Adrenal gland (tissue), 5 donors: ENCODE results near the gene PGA3.
"Not testable (repeated sequence)": the region's sequence is repeated elsewhere in the genome, so short reads cannot be mapped to it uniquely, and the experiment has no call there.

Source experiments
- CTCF ChIP-seq, 6 experiments: fragments of 450-650 bp in 4 of 6; fragments of 200-600 bp in 2 of 6; sonication (generic) in 1 of 6; IDR thresholded peaks; 1 replicate in 5 of 6; 2 replicates in 1 of 6; pipeline versions ENCODE4 v1.5.1 to v1.8.0; 2016 to 2021; ENCODE audit warnings: antibody characterized with exemption in 6 of 6, mild to moderate bottlenecking in 2 of 6, moderate library complexity in 1 of 6
- POLR2A ChIP-seq, 2 donors: fragments of 450-650 bp; IDR thresholded peaks; one replicate each; pipeline ENCODE4 v1.6.1; 2017; ENCODE audit warnings: antibody characterized with exemption in 2 of 2, mild to moderate bottlenecking in 2 of 2, moderate library complexity in 1 of 2
- donor health status: DM: no; HTN: no; CAD: no.

- not testable (repeated sequence) for TF ChIP-seq POLR2A, CTCF (IDR thresholded peaks at IDR 0.05)
These were observed 15.7 kb downstream of the PGA3 start for GRCh38 chr11:61219016-61219415.
